Stimulated activated naive CD8-positive, alpha-beta T cell treated with anti-CD3 and anti-CD28 coated beads, Interleukin-15, Interleukin-2, amounts not matched to agents 100 ng/mL and 50 ng/mL, for 24 hours (primary cell): ENCODE measurements around the gene REEP2.

Experiments used
- H3K27ac Mint-ChIP-seq: one replicate; pipeline ENCODE4 v1.8.0; 2021; ENCODE audit warnings: mild to moderate bottlenecking, mixed read lengths
- H3K27me3 Mint-ChIP-seq: one replicate; pipeline ENCODE4 v1.8.0; 2021; ENCODE audit warnings: mixed read lengths
- H3K36me3 Mint-ChIP-seq: one replicate; pipeline ENCODE4 v1.8.0; 2021; ENCODE audit warnings: low read depth, mixed read lengths
- H3K4me1 Mint-ChIP-seq: one replicate; pipeline ENCODE4 v1.8.0; 2021; ENCODE audit warnings: low read depth, mixed read lengths
- H3K4me3 Mint-ChIP-seq: one replicate; pipeline ENCODE4 v1.8.0; 2021; ENCODE audit warnings: mild to moderate bottlenecking, mixed read lengths
- H3K9me3 Mint-ChIP-seq: one replicate; pipeline ENCODE4 v1.8.0; 2021; ENCODE audit warnings: mixed read lengths

REEP2 gene

GRCh38 chr5:138492560-138493045, 53.7 kb downstream of the REEP2 start:
- no peaks in the 10 kb centered on the region for H3K9me3 Mint-ChIP-seq
- H3K27me3 Mint-ChIP-seq, result peaks cover 26% of the 10 kb centered on the region
- H3K27ac Mint-ChIP-seq, result peak overlapping the region; percentile 79
- H3K36me3 Mint-ChIP-seq, result no peaks in the 10 kb centered on the region
- peak overlapping the region; percentile 86 for H3K4me3 Mint-ChIP-seq
- peaks cover 16% of the 10 kb centered on the region for H3K4me1 Mint-ChIP-seq

- H3K36me3 Mint-ChIP-seq, result no peaks in the 10 kb centered on the region
- peaks cover 13% of the 10 kb centered on the region for H3K27me3 Mint-ChIP-seq
- peaks cover 16% of the 10 kb centered on the region for H3K4me1 Mint-ChIP-seq
- H3K27ac Mint-ChIP-seq, result no peak overlapping the region
- no peaks in the 10 kb centered on the region for H3K9me3 Mint-ChIP-seq
- no peak overlapping the region for H3K4me3 Mint-ChIP-seq
These were observed 56.5 kb downstream of the REEP2 start for GRCh38 chr5:138495351-138495750.
